Measurements from ENCODE around the gene PPP1R3D.
"Not testable (repeated sequence)": the region's sequence is repeated elsewhere in the genome, so short reads cannot be mapped to it uniquely, and the experiment has no call there.

PPP1R3D gene

GRCh38 chr20:59971428-59971827 is 31.3 kb upstream of the PPP1R3D start:
- H3K9me3 ChIP-seq: no peaks in the 10 kb centered on the region
- H3K27ac ChIP-seq: peak overlapping the region; percentile 69
- no peak overlapping the region for H3K4me3 ChIP-seq (ENCODE audit: low read depth in 1 of 2, low read length in 1 of 2)
- H3K27me3 ChIP-seq: no peaks in the 10 kb centered on the region
- TF ChIP-seq, protein P1, sequence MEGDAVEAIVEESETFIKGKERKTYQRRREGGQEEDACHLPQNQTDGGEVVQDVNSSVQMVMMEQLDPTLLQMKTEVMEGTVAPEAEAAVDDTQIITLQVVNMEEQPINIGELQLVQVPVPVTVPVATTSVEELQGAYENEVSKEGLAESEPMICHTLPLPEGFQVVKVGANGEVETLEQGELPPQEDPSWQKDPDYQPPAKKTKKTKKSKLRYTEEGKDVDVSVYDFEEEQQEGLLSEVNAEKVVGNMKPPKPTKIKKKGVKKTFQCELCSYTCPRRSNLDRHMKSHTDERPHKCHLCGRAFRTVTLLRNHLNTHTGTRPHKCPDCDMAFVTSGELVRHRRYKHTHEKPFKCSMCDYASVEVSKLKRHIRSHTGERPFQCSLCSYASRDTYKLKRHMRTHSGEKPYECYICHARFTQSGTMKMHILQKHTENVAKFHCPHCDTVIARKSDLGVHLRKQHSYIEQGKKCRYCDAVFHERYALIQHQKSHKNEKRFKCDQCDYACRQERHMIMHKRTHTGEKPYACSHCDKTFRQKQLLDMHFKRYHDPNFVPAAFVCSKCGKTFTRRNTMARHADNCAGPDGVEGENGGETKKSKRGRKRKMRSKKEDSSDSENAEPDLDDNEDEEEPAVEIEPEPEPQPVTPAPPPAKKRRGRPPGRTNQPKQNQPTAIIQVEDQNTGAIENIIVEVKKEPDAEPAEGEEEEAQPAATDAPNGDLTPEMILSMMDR (IDR thresholded peaks at IDR 0.05): no peak
- peaks cover 24 to 30% of the 10 kb centered on the region in 2 experiments for H3K4me1 ChIP-seq (ENCODE audit: control insufficient read depth in 1 of 2, insufficient read depth in 1 of 2, low read depth in 1 of 2, low read length in 1 of 2)
- H3K36me3 ChIP-seq: no peaks in the 10 kb centered on the region

DNA sequence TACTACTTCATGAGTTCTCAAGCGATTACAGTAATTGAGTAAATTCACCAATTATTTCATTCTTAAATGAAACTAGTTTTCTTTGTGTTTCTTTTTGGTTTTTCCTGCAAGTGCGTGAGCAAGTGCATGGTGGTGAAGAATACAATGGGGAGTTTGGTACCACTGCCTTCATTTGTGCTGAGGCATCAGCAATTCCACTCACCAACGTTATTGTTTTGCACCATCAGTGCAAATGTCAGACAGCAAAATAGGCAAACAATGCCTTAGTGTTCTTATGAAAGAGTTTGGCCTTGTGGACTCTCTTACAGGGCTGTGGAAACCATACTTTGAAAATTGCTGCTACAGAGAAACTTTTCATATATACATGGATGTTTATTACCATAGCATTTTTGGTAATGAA is 26.3 kb upstream of the PPP1R3D start:
- no peaks in the 10 kb centered on the region for H3K36me3 ChIP-seq
- peaks cover 15 to 36% of the 10 kb centered on the region in 2 experiments for H3K4me1 ChIP-seq (ENCODE audit: control insufficient read depth in 1 of 2, insufficient read depth in 1 of 2, low read depth in 1 of 2, low read length in 1 of 2)
- H3K9me3 ChIP-seq: no peaks in the 10 kb centered on the region
- H3K4me3 ChIP-seq (ENCODE audit: low read depth in 1 of 2, low read length in 1 of 2): no peak overlapping the region
- H3K27me3 ChIP-seq: no peaks in the 10 kb centered on the region
- TF ChIP-seq, protein P1 (IDR thresholded peaks at IDR 0.05): no peak
- H3K27ac ChIP-seq: no peak overlapping the region

- no peaks in the 10 kb centered on the region for H3K27me3 ChIP-seq
- no peak overlapping the region for H3K4me3 ChIP-seq (ENCODE audit: low read depth in 1 of 2, low read length in 1 of 2)
- H3K27ac ChIP-seq: peak overlapping the region; percentile 55
- H3K9me3 ChIP-seq: no peaks in the 10 kb centered on the region
- peaks cover 12 to 30% of the 10 kb centered on the region in 2 experiments for H3K4me1 ChIP-seq (ENCODE audit: control insufficient read depth in 1 of 2, insufficient read depth in 1 of 2, low read depth in 1 of 2, low read length in 1 of 2)
- TF ChIP-seq, protein P1 (IDR thresholded peaks at IDR 0.05): no peak
- H3K36me3 ChIP-seq: peaks cover 11% of the 10 kb centered on the region
These were observed 22.1 kb upstream of the PPP1R3D start for GRCh38 chr20:59962155-59962554.

DNA sequence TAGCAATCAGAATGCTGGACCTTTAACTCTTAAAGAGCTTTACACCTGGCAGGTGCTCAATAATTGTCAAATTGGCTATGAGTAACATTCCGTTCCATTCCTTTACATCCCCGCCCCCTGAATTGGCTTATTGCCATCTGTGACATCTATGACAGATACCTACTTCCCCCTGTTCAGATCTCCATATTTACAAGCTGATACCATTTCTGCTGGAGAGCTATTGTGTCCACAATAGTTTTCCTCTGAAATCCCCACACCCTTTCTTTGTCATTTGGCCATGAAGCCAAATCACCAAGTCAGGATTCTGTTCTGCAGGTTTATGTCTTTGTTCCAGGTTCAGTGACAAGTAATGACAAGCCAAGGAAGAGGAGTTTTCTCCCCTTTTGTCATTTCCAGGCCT is 21.3 kb upstream of the PPP1R3D start:
- Histone ChIP-seq H3K27ac (peak overlapping the region; percentile 55), H3K9me3 (no peaks in the 10 kb centered on the region)
- TF ChIP-seq, protein P1 (IDR thresholded peaks at IDR 0.05): no peak

DNA sequence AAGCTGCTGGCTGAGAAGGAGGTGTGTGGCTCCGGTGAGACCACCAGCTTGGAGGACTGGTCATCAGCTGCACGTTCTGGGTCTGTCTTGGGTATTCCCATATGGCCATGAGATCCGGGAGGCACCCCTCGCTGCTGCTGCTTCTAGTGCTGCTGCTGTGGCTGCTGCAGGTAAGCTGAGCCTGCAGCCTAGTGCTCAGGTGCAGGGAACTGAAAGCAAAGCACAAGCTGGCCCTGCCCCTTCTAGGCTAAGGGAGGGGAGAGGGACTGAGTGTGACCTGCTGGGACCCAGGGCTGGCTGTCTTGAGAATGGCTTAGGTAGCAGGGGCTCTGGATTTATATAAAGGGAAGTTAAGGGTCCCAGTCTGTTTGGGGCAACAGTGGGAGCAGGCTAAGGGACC is 18.5 kb upstream of the PPP1R3D start:
- Histone ChIP-seq H3K4me1 (ENCODE audit: control insufficient read depth in 1 of 2, insufficient read depth in 1 of 2, low read depth in 1 of 2, low read length in 1 of 2) (peaks cover 0 to 12% of the 10 kb centered on the region in 2 experiments), H3K27ac (no peak overlapping the region), H3K36me3 (peaks cover 11% of the 10 kb centered on the region), H3K27me3 (no peaks in the 10 kb centered on the region), H3K4me3 (ENCODE audit: low read depth in 1 of 2, low read length in 1 of 2) (no peak overlapping the region), H3K9me3 (no peaks in the 10 kb centered on the region)
- TF ChIP-seq, protein P1 (IDR thresholded peaks at IDR 0.05): no peak

More for the DNA sequence above, 21.3 kb upstream of the PPP1R3D start:
- Histone ChIP-seq H3K4me3 (ENCODE audit: low read depth in 1 of 2, low read length in 1 of 2) (no peak overlapping the region), H3K27me3 (no peaks in the 10 kb centered on the region), H3K4me1 (ENCODE audit: control insufficient read depth in 1 of 2, insufficient read depth in 1 of 2, low read depth in 1 of 2, low read length in 1 of 2) (peaks cover 12 to 30% of the 10 kb centered on the region in 2 experiments), H3K36me3 (peaks cover 11% of the 10 kb centered on the region)

DNA sequence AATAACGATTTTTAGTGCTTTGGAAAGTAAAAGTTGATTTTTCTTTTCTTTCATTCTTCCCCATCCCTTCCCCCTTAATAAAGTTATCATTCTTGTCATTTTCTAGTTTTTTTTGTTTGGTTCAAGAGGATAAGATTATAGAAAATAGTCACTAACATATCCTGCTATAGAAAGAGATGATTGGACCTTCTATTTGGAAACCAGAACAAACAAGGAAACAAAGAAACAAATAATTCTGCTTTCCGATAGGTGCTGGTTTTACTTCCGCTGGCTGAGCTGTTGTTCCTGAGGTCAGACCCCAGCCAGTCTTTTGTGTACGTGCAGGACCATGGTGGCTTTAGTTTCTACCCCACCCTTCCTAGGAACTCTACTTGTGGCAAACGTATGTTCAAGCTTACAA is 18.0 kb upstream of the PPP1R3D start, which contains the start of gene CDH26:
Gene CDH26 (plus strand): TSS at position 301 of the 400 bp plus-strand sequence. CDS start 304 bp downstream, outside the sequence.
- Histone ChIP-seq H3K4me1 (ENCODE audit: control insufficient read depth in 1 of 2, insufficient read depth in 1 of 2, low read depth in 1 of 2, low read length in 1 of 2) (peaks cover 0 to 12% of the 10 kb centered on the region in 2 experiments), H3K27ac (no peak within 1 kb of the TSS), H3K36me3 (peaks cover 11% of the 10 kb centered on the region), H3K4me3 (ENCODE audit: low read depth in 1 of 2, low read length in 1 of 2) (no peak within 1 kb of the TSS), H3K27me3 (no peaks in the 10 kb centered on the region), H3K9me3 (no peaks in the 10 kb centered on the region)
- TF ChIP-seq, protein P1 (IDR thresholded peaks at IDR 0.05): no peak

- Histone ChIP-seq H3K4me1 (ENCODE audit: control insufficient read depth in 1 of 2, insufficient read depth in 1 of 2, low read depth in 1 of 2, low read length in 1 of 2) (peaks cover 0 to 11% of the 10 kb centered on the region in 2 experiments), H3K36me3 (peaks cover 13% of the 10 kb centered on the region)
- not testable (repeated sequence) for H3K27ac ChIP-seq; H3K27me3 ChIP-seq; H3K9me3 ChIP-seq; H3K4me3 ChIP-seq (ENCODE audit: low read depth in 1 of 2, low read length in 1 of 2)
These were observed 17.5 kb upstream of the PPP1R3D start for GRCh38 chr20:59957568-59957967.

Data from neutrophil (primary cell).